Left colon (tissue), 2 donors: Measurements from ENCODE around the gene SLC17A2. TPM values are rescaled to one million over a fixed set of nuclear protein-coding genes. Genes with fewer than 3 reads are reported as not detected.

Source experiments
- ATAC-seq: fragments of 200-7000 bp; cut with Tn5 transposase; one replicate; pipeline ENCODE4 v1.9.1; 2020; ENCODE audit warnings: mild to moderate bottlenecking, moderate library complexity
- DNase-seq, 2 donors: peaks; one replicate each; pipeline ENCODE4 v3.0.0-alpha.2; 2020
- intact Hi-C, 2 donors: fragments of 100-400 bp; cut with DNase I in 1 of 2; cut with micrococcal nuclease in 1 of 2; formaldehyde crosslinking; loops; one replicate each; pipeline versions ENCODE4 v1.11.2 to v1.14.0; 2022; cut with DNase I, micrococcal nuclease
- total RNA-seq, 2 donors: library from RNA; stranded (reverse); fragmentation: NEBNext Ultra II Directional; extraction: Animal tissue kit (Norgen Biotek cat#: 25700); gene quantifications; one replicate each; pipeline ENCODE4 v1.2.1, GENCODE V29; 2021
- donor health status: DM: no; HTN: no; CAD: no.
- donor health status: DM: yes; HTN: yes; CAD: no.

Gene SLC17A2
- total RNA-seq, 2 donors from 2014 or later: not detected

GRCh38 chr6:25868436-25869183, 61.9 kb downstream of the SLC17A2 start:
- ATAC-seq: no peak

GRCh38 chr6:25866011-25866410, 64.5 kb downstream of the SLC17A2 start:
- intact Hi-C loops: loop anchor here in 1 of 2 donors (5.0 kb wide), 1 partner anchor 41 kb away; no protein-coding TSS in a partner anchor
- DNase-seq: no peak
- ATAC-seq: no peak

More at GRCh38 chr6:25868436-25869183, 61.9 kb downstream of the SLC17A2 start:
- no peak for DNase-seq
- intact Hi-C loops: loop anchor here in 1 of 2 donors (5.0 kb wide), 1 partner anchor 39 kb away; no protein-coding TSS in a partner anchor

- intact Hi-C loops: no loop called here
- no peak for ATAC-seq
Measured at GRCh38 chr6:25863360-25863759, 67.1 kb downstream of the SLC17A2 start.

More at GRCh38 chr6:25863360-25863759, 67.1 kb downstream of the SLC17A2 start:
- DNase-seq: no peak

Other genes starting within 250 kb of the SLC17A2 start
- gene SLC17A4, start 175.9 kb downstream of the SLC17A2 start, total RNA-seq: 10 to 100 TPM; 24.8 to 63.3 TPM
- gene SLC17A1, start 98.6 kb downstream of the SLC17A2 start, total RNA-seq: not detected
- gene SLC17A3, start 56.4 kb downstream of the SLC17A2 start, total RNA-seq: not detected
- 10 to 100 TPM in 1 of 2 donors, 1 to 10 TPM in 1; 9.6 to 13.2 TPM for gene TRIM38, start 32.1 kb upstream of the SLC17A2 start, total RNA-seq
- 10 to 100 TPM in 1 of 2 donors, 1 to 10 TPM in 1; 8.2 to 12.0 TPM for gene HFE, start 156.7 kb upstream of the SLC17A2 start, total RNA-seq